ENCODE data around the gene HELB. TPM values are rescaled to one million over a fixed set of nuclear protein-coding genes. Genes with fewer than 3 reads are reported as not detected.

HELB gene
- total RNA-seq, 1 donor from 2014 or later = 2.5 TPM

- H3K4me3 Mint-ChIP-seq (ENCODE audit: unreplicated experiment) = no peak overlapping the region
- no peaks in the 10 kb centered on the region for H3K4me1 Mint-ChIP-seq (ENCODE audit: unreplicated experiment)
- peaks cover 8% of the 10 kb centered on the region for H3K9me3 Mint-ChIP-seq (ENCODE audit: unreplicated experiment)
- no peak for DNase-seq (ENCODE audit: extremely low spot score, unreplicated experiment)
- H3K27ac Mint-ChIP-seq (ENCODE audit: unreplicated experiment) = no peak overlapping the region
- TF ChIP-seq CTCF (IDR thresholded peaks at IDR 0.05) = no peak
- H3K27me3 Mint-ChIP-seq (ENCODE audit: unreplicated experiment) = no peaks in the 10 kb centered on the region
- peaks cover 29% of the 10 kb centered on the region for H3K36me3 Mint-ChIP-seq (ENCODE audit: unreplicated experiment)
These were observed 33.5 kb downstream of the HELB start for GRCh38 chr12:66335746-66336145.

- H3K36me3 Mint-ChIP-seq (ENCODE audit: unreplicated experiment) = peaks cover 32% of the 10 kb centered on the region
- H3K27me3 Mint-ChIP-seq (ENCODE audit: unreplicated experiment) = no peaks in the 10 kb centered on the region
- H3K4me1 Mint-ChIP-seq (ENCODE audit: unreplicated experiment) = no peaks in the 10 kb centered on the region
- no peak for TF ChIP-seq CTCF (IDR thresholded peaks at IDR 0.05)
- no peak overlapping the region for H3K4me3 Mint-ChIP-seq (ENCODE audit: unreplicated experiment)
- H3K27ac Mint-ChIP-seq (ENCODE audit: unreplicated experiment) = no peak overlapping the region
- H3K9me3 Mint-ChIP-seq (ENCODE audit: unreplicated experiment) = peaks cover 18% of the 10 kb centered on the region
- no peak for DNase-seq (ENCODE audit: extremely low spot score, unreplicated experiment)
These were observed 35.2 kb downstream of the HELB start for GRCh38 chr12:66337381-66338010.

GRCh38 chr12:66340131-66340530 lies 37.8 kb downstream of the HELB start:
- Mint-ChIP-seq H3K36me3 (ENCODE audit: unreplicated experiment) (peaks cover 42% of the 10 kb centered on the region), H3K4me3 (ENCODE audit: unreplicated experiment) (no peak overlapping the region), H3K9me3 (ENCODE audit: unreplicated experiment) (peaks cover 27% of the 10 kb centered on the region), H3K27ac (ENCODE audit: unreplicated experiment) (no peak overlapping the region), H3K4me1 (ENCODE audit: unreplicated experiment) (no peaks in the 10 kb centered on the region), H3K27me3 (ENCODE audit: unreplicated experiment) (no peaks in the 10 kb centered on the region)
- no peak for DNase-seq (ENCODE audit: extremely low spot score, unreplicated experiment)
- no peak for TF ChIP-seq CTCF (IDR thresholded peaks at IDR 0.05)

GRCh38 chr12:66341126-66341525 lies 38.8 kb downstream of the HELB start:
- no peaks in the 10 kb centered on the region for H3K27me3 Mint-ChIP-seq (ENCODE audit: unreplicated experiment)
- TF ChIP-seq CTCF (IDR thresholded peaks at IDR 0.05) = no peak
- peaks cover 29% of the 10 kb centered on the region for H3K9me3 Mint-ChIP-seq (ENCODE audit: unreplicated experiment)
- H3K4me1 Mint-ChIP-seq (ENCODE audit: unreplicated experiment) = no peaks in the 10 kb centered on the region
- no peak overlapping the region for H3K27ac Mint-ChIP-seq (ENCODE audit: unreplicated experiment)
- DNase-seq (ENCODE audit: extremely low spot score, unreplicated experiment) = no peak
- H3K36me3 Mint-ChIP-seq (ENCODE audit: unreplicated experiment) = peaks cover 50% of the 10 kb centered on the region
- no peak overlapping the region for H3K4me3 Mint-ChIP-seq (ENCODE audit: unreplicated experiment)

- Mint-ChIP-seq H3K4me3 (ENCODE audit: unreplicated experiment) (no peak overlapping the region), H3K9me3 (ENCODE audit: unreplicated experiment) (peaks cover 22% of the 10 kb centered on the region), H3K27ac (ENCODE audit: unreplicated experiment) (no peak overlapping the region), H3K36me3 (ENCODE audit: unreplicated experiment) (peaks cover 40% of the 10 kb centered on the region), H3K4me1 (ENCODE audit: unreplicated experiment) (no peaks in the 10 kb centered on the region), H3K27me3 (ENCODE audit: unreplicated experiment) (no peaks in the 10 kb centered on the region)
- DNase-seq (ENCODE audit: extremely low spot score, unreplicated experiment) = no peak
- TF ChIP-seq CTCF (IDR thresholded peaks at IDR 0.05) = no peak
These were observed 42.9 kb downstream of the HELB start for GRCh38 chr12:66345212-66345611.
